Lung (tissue), 12 donors: ENCODE data around the gene GPR84. TPM values are rescaled to one million over a fixed set of nuclear protein-coding genes. Genes with fewer than 3 reads are reported as not detected.
A peak's percentile ranks its signal among the peaks of the same experiment; 100 is the strongest.
"Not testable (repeated sequence)": the region's sequence is repeated elsewhere in the genome, so short reads cannot be mapped to it uniquely, and the experiment has no call there.

Source experiments
- ATAC-seq: fragments of 200-7000 bp; cut with Tn5 transposase; one replicate; pipeline ENCODE4 v1.9.1; 2020; ENCODE audit warnings: moderate number of reproducible peaks; ENCODE audit not compliant: insufficient read depth, low FRiP score
- DNase-seq, 3 donors: peaks; one replicate each; pipeline ENCODE4 v3.0.0-alpha.2; 2013 to 2017
- H3K27ac ChIP-seq, 2 donors: one replicate each; pipeline ENCODE4 v1.5.1; 2013; ENCODE audit warnings: mild to moderate bottlenecking in 2 of 2, moderate library complexity in 2 of 2, control low read depth in 1 of 2, inconsistent platforms in 1 of 2, low read depth in 1 of 2, low read length in 1 of 2
- H3K27me3 ChIP-seq, 3 donors: one replicate each; pipeline ENCODE4 v1.5.1; 2013; ENCODE audit warnings: low read length in 2 of 3; ENCODE audit not compliant: control insufficient read depth in 3 of 3, insufficient read depth in 3 of 3
- H3K36me3 ChIP-seq, 4 donors: one replicate each; pipeline ENCODE4 v1.5.1; 2013; ENCODE audit warnings: low read length in 4 of 4, mild to moderate bottlenecking in 1 of 4, moderate library complexity in 1 of 4; ENCODE audit not compliant: control insufficient read depth in 4 of 4, insufficient read depth in 4 of 4
- H3K4me1 ChIP-seq, 5 donors: one replicate each; pipeline ENCODE4 v1.5.1; 2013; ENCODE audit warnings: low read length in 5 of 5, mild to moderate bottlenecking in 2 of 5, moderate library complexity in 1 of 5; ENCODE audit not compliant: control insufficient read depth in 5 of 5, insufficient read depth in 5 of 5
- H3K4me3 ChIP-seq: one replicate; pipeline ENCODE4 v1.5.1; 2013; ENCODE audit warnings: mild to moderate bottlenecking, control low read depth, moderate library complexity
- H3K9ac ChIP-seq, 2 donors: one replicate each; pipeline ENCODE4 v1.5.1; 2013; ENCODE audit warnings: low read length in 2 of 2, control low read depth in 1 of 2; ENCODE audit not compliant: insufficient read depth in 1 of 2
- H3K9me3 ChIP-seq, 4 donors: one replicate each; pipeline ENCODE4 v1.5.1; 2013; ENCODE audit warnings: low read length in 3 of 4, mild to moderate bottlenecking in 1 of 4, moderate library complexity in 1 of 4; ENCODE audit not compliant: control insufficient read depth in 4 of 4, insufficient read depth in 3 of 4
- WGBS, 2 donors: extraction: QIAGEN DNeasy Blood & Tissue Kit; methylation state at CpG; one replicate each; pipeline ENCODE4 v1.1.7; 2013; 5-methylcytosine and 5-hydroxymethylcytosine counted together
- polyA plus RNA-seq, 2 donors: library from polyadenylated mRNA; stranded (reverse); fragments of 200-250 nt; gene quantifications; one replicate each; pipeline ENCODE4 v1.2.1, GENCODE V29; 2013
- total RNA-seq, 2 donors: library from RNA; depleted of rRNA in 1 of 2; stranded (reverse); fragments of >200 nt in 1 of 2; gene quantifications; one replicate each; pipeline ENCODE4 v1.2.1, GENCODE V29; 2014 to 2021
- TF ChIP-seq, protein P1 (sequence below): IDR thresholded peaks from 2 replicates; pipeline ENCODE4 v1.5.1; 2012; ENCODE audit warnings: mild to moderate bottlenecking; ENCODE audit errors: control extremely low read depth, extremely low read depth
- donor health status: control.
- donor health status: control.
- donor health status: Bipolar disorder and iron deficiency.
- donor health status: healthy.
- donor health status: DM: yes; HTN: yes; CAD: no.

The GPR84 gene
- total and polyA plus RNA-seq, 4 donors, result 0.73 to 76.1 (median 2.1) TPM

DNA sequence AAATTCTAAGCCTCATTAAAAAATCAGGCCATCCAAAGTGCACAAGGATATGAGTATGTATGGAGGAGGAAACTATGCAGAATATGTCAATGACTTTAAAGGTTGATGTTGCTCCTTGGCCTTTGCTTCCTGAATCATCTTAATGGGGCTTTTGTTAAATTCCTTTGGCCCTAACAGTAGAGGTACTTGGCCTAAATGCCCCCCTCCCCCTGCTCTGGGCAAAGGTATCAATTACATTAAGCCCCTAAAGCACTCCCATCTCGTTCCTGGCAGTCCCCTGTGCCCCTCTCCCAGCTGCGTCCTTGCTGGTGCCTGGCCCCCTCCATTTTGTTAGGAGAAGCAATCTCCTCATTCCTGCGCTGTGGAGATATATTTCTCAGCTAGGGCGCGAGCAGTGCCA lies 34.5 kb downstream of the GPR84 start:
- WGBS, 2 donors, result 73 to 87% methylated on average over 5 of the region's 5 CpGs
- H3K27ac ChIP-seq, result peak overlapping the region in 1 of 2 donors; percentile 9
- H3K4me1 ChIP-seq, result peaks cover 0 to 7% (median 5%) of the 10 kb centered on the region in 5 donors

DNA sequence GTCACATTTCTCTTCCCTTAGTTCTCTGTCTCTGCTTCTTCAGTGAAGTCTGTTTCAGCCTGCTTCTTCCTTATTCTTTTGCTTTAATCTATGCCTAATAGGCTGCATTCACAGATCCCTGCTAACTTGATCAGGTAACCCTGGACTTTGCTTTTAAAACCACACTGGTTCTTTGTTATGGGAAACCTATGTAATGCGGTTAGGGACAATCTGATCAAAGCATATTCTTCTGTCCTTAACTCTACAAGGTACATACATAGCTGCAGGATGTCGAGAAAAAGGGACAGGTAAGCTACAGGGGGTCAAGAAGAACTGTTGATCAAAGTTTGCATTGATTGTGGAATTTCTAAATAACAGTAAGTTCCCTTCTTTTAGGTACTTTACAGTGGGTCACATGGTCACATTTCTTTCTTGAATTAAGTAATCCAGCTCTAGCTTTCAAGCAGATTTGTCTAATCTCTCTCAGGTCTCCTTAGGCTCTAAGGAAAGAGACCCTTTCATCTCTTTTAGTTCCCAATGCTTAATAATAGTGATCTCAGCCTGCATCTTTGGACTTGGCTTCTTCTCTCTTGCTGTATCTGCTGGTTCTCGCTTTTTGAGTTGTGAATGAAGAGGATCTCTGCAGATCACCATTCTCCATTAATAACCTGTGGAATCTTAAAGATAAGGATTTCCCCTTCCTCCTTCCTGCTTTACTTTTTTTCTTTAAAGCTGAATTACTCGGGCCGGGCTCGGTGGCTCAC lies 35.5 kb downstream of the GPR84 start:
- Histone ChIP-seq H3K27me3 (no peaks in the 10 kb centered on the region), H3K36me3 (peaks cover 0 to 8% (median 2%) of the 10 kb centered on the region in 4 donors), H3K9me3 (no peaks in the 10 kb centered on the region), H3K4me1 (peaks cover 0 to 7% (median 5%) of the 10 kb centered on the region in 5 donors), H3K9ac (no peak overlapping the region), H3K27ac (no peak overlapping the region), H3K4me3 (no peak overlapping the region)
- ATAC-seq (no peak), DNase-seq (no peak)
- TF ChIP-seq, protein P1, sequence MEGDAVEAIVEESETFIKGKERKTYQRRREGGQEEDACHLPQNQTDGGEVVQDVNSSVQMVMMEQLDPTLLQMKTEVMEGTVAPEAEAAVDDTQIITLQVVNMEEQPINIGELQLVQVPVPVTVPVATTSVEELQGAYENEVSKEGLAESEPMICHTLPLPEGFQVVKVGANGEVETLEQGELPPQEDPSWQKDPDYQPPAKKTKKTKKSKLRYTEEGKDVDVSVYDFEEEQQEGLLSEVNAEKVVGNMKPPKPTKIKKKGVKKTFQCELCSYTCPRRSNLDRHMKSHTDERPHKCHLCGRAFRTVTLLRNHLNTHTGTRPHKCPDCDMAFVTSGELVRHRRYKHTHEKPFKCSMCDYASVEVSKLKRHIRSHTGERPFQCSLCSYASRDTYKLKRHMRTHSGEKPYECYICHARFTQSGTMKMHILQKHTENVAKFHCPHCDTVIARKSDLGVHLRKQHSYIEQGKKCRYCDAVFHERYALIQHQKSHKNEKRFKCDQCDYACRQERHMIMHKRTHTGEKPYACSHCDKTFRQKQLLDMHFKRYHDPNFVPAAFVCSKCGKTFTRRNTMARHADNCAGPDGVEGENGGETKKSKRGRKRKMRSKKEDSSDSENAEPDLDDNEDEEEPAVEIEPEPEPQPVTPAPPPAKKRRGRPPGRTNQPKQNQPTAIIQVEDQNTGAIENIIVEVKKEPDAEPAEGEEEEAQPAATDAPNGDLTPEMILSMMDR, result no peak
- WGBS, 2 donors, result 68 to 90% methylated on average over 6 of the region's 6 CpGs

More for the DNA sequence above, 34.5 kb downstream of the GPR84 start:
- Histone ChIP-seq H3K4me3 (no peak overlapping the region), H3K36me3 (peaks cover 0 to 8% (median 2%) of the 10 kb centered on the region in 4 donors), H3K9me3 (no peaks in the 10 kb centered on the region), H3K9ac (no peak overlapping the region), H3K27me3 (no peaks in the 10 kb centered on the region)
- DNase-seq (no peak), ATAC-seq (no peak)
- TF ChIP-seq, protein P1, result no peak

DNA sequence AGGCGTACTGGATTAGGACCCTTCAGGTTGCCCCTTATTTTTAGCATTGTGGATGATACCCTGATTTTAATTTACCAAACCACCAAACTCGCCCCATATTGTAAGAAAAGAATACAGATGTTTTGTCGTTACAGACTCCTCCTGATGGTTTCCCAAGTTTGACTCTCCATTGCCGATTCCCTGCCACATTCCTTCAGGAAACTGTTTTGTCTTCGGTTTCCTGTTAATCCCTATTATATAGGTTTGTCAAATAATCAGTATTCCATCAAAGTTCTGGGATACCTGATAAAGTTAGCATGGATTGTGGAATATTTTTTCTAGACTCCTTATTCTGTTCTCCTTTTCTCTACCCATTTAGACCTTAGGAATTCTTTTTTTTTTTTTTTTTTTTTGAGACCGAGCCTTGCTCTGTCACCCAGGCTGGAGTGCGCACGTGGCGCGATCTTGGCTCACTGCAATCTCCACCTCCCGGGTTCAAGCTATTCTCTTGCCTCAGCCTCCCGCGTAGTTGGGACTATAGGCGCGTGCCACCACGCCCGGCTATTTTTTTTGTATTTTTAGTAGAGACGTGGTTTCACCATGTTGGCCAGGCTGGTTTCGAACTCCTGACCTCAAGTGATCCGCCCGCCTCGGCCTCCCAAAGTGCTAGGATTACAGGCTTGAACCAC lies 38.7 kb downstream of the GPR84 start:
- Histone ChIP-seq H3K27ac (peak overlapping the region; percentile 77 to 93), H3K4me3 (peak overlapping the region; percentile 76), H3K9ac (peak overlapping the region; percentile 52 to 100)
- DNase-seq, H3K9me3 ChIP-seq, ATAC-seq, H3K4me1 ChIP-seq, H3K36me3 ChIP-seq, H3K27me3 ChIP-seq: not testable (repeated sequence)
- 43 to 48% methylated on average over 22 of the region's 22 CpGs for WGBS, 2 donors
